ENCODE data around the gene PRR23B.

PRR23B gene

GRCh38 chr3:138975351-138975750, 45.4 kb downstream of the PRR23B start:
- DNase-seq = no peak

GRCh38 chr3:138974462-138974861, 46.3 kb downstream of the PRR23B start:
- DNase-seq = no peak

- no peak for DNase-seq
These were observed 47.8 kb downstream of the PRR23B start for GRCh38 chr3:138972941-138973340.

GRCh38 chr3:138971766-138972320, 48.9 kb downstream of the PRR23B start:
- DNase-seq = no peak

Data from nucleus accumbens (tissue), 56 donors.